Nucleus accumbens (tissue), 56 donors: ENCODE measurements around the gene UBE2D1.
"Not testable (repeated sequence)": the region's sequence is repeated elsewhere in the genome, so short reads cannot be mapped to it uniquely, and the experiment has no call there.

Source experiments
- DNase-seq, 56 donors: peaks; one replicate each; lab custom pipeline; 2025; lab: John Stamatoyannopoulos, UW

Gene UBE2D1

GRCh38 chr10:58372607-58373441 lies 38.0 kb downstream of the UBE2D1 start:
- DNase-seq: no peak

- DNase-seq: no peak
Observed at GRCh38 chr10:58373442-58373827, 38.6 kb downstream of the UBE2D1 start.

- no peak for DNase-seq
Observed at GRCh38 chr10:58382489-58382995, 47.7 kb downstream of the UBE2D1 start.

- DNase-seq: no peak
Observed at GRCh38 chr10:58384095-58384494, 49.3 kb downstream of the UBE2D1 start.

GRCh38 chr10:58384544-58384998 lies 49.8 kb downstream of the UBE2D1 start:
- DNase-seq: no peak

GRCh38 chr10:58384999-58385783 lies 50.4 kb downstream of the UBE2D1 start, which contains the start of gene TFAM:
TSS of gene TFAM (plus strand) at chr10:58385410. CDS start at chr10:58385548, 138 bp downstream.
- peak; percentile 45 to 98 (median 93) for DNase-seq

GRCh38 chr10:58385784-58386112 lies 50.9 kb downstream of the UBE2D1 start:
- DNase-seq: peak in 12 of 56 donors; percentile 18 to 48 (median 29)

GRCh38 chr10:58389024-58389423 lies 54.2 kb downstream of the UBE2D1 start:
- no peak for DNase-seq

- no peak for DNase-seq
Observed at GRCh38 chr10:58393317-58393716, 58.5 kb downstream of the UBE2D1 start.

- no peak for DNase-seq
Observed at GRCh38 chr10:58394471-58394870, 59.7 kb downstream of the UBE2D1 start.

GRCh38 chr10:58396057-58396456 lies 61.3 kb downstream of the UBE2D1 start:
- DNase-seq: no peak

GRCh38 chr10:58397830-58398229 lies 63.0 kb downstream of the UBE2D1 start:
- no peak for DNase-seq

- DNase-seq: no peak
Observed at GRCh38 chr10:58399410-58399809, 64.6 kb downstream of the UBE2D1 start.

GRCh38 chr10:58400609-58401008 lies 65.8 kb downstream of the UBE2D1 start:
- no peak for DNase-seq

- no peak for DNase-seq
Observed at GRCh38 chr10:58404001-58404400, 69.2 kb downstream of the UBE2D1 start.

GRCh38 chr10:58409956-58410610 lies 75.3 kb downstream of the UBE2D1 start:
- DNase-seq: no peak

- DNase-seq: no peak
Observed at GRCh38 chr10:58412502-58412961, 77.7 kb downstream of the UBE2D1 start.

- DNase-seq: no peak
Observed at GRCh38 chr10:58414270-58415041, 79.7 kb downstream of the UBE2D1 start.

GRCh38 chr10:58415757-58416156 lies 81.0 kb downstream of the UBE2D1 start:
- no peak for DNase-seq

- not testable (repeated sequence) for DNase-seq
Observed at GRCh38 chr10:58417902-58418301, 83.1 kb downstream of the UBE2D1 start.
